Measurements from ENCODE around the gene RNF180.
"Not testable (repeated sequence)": the region's sequence is repeated elsewhere in the genome, so short reads cannot be mapped to it uniquely, and the experiment has no call there.

The RNF180 gene

GRCh38 chr5:64180661-64181343 lies 15.2 kb downstream of the RNF180 start:
- DNase-seq, result peak in 1 of 14 donors; percentile 3

- no peak for DNase-seq
These were observed 15.8 kb downstream of the RNF180 start for GRCh38 chr5:64181440-64181839.

- DNase-seq, result no peak
These were observed 18.3 kb downstream of the RNF180 start for GRCh38 chr5:64183956-64184355.

GRCh38 chr5:64184832-64185231 lies 19.2 kb downstream of the RNF180 start:
- DNase-seq, result no peak

- no peak for DNase-seq
These were observed 23.1 kb downstream of the RNF180 start for GRCh38 chr5:64188776-64189175.

- no peak for DNase-seq
These were observed 25.1 kb downstream of the RNF180 start for GRCh38 chr5:64190562-64191306.

- DNase-seq, result no peak
These were observed 30.3 kb downstream of the RNF180 start for GRCh38 chr5:64195981-64196380.

GRCh38 chr5:64199425-64199824 lies 33.8 kb downstream of the RNF180 start:
- no peak for DNase-seq

GRCh38 chr5:64201996-64202395 lies 36.4 kb downstream of the RNF180 start:
- no peak for DNase-seq

GRCh38 chr5:64206653-64207052 lies 41.0 kb downstream of the RNF180 start:
- DNase-seq, result no peak

GRCh38 chr5:64207978-64208377 lies 42.3 kb downstream of the RNF180 start:
- DNase-seq, result no peak

- DNase-seq, result no peak
These were observed 43.7 kb downstream of the RNF180 start for GRCh38 chr5:64209353-64209752.

GRCh38 chr5:64210866-64211265 lies 45.2 kb downstream of the RNF180 start:
- peak in 2 of 14 donors; percentile 13 to 18 for DNase-seq

GRCh38 chr5:64213011-64213410 lies 47.4 kb downstream of the RNF180 start:
- DNase-seq, result no peak

GRCh38 chr5:64213531-64213930 lies 47.9 kb downstream of the RNF180 start:
- peak in 4 of 14 donors; percentile 11 to 25 (median 22) for DNase-seq

- peak in 1 of 14 donors; percentile 19 for DNase-seq
These were observed 48.5 kb downstream of the RNF180 start for GRCh38 chr5:64214132-64214531.

- no peak for DNase-seq
These were observed 56.3 kb downstream of the RNF180 start for GRCh38 chr5:64221911-64222310.

GRCh38 chr5:64225286-64225981 lies 59.8 kb downstream of the RNF180 start:
- DNase-seq, result not testable (repeated sequence)

- DNase-seq, result not testable (repeated sequence)
These were observed 61.5 kb downstream of the RNF180 start for GRCh38 chr5:64227131-64227537.

- DNase-seq, result no peak
These were observed 63.6 kb downstream of the RNF180 start for GRCh38 chr5:64229163-64229774.

GRCh38 chr5:64260756-64261155 lies 95.1 kb downstream of the RNF180 start:
- DNase-seq, result no peak

GRCh38 chr5:64269164-64269563 lies 103.5 kb downstream of the RNF180 start:
- DNase-seq, result no peak

GRCh38 chr5:64273276-64273675 lies 107.6 kb downstream of the RNF180 start:
- DNase-seq, result no peak

Data from C1 segment of cervical spinal cord (tissue), 14 donors.